HG03571 (cell line): Measurements from ENCODE around the gene SIGLEC7.

Experiments
- ATAC-seq: cut with Tn5 transposase; IDR thresholded peaks from one replicate; pipeline ENCODE4 v1.9.1; 2021; ENCODE audit not compliant: unreplicated experiment

The SIGLEC7 gene

DNA sequence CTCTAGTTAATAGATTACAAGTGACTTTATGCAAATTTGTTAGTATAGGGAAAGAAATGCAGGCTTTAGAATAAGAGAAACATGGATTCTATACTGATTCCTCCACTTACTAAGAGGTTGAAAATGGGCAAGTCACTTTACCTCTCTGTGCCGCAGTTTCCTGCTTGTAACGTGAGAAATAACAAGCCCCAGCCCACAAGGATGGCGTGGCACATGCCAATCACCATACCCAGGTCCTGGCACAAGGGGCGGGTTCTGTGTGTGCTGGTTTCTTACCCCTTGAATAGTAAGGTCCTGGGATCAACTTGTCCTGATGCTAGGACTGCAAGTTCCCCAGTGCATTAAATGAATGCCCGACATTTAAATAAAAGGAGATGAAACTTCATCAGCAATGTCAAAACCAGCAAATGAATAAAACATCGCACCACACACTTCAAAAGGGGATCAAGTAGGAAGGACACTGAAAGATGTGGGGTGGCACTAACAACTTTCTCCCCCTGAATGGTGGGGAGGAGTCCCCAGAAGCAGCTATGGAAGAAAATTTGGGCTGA is 25.3 kb upstream of the SIGLEC7 start:
- ATAC-seq, result no peak

- no peak for ATAC-seq
Observed at GRCh38 chr19:51119101-51119500, 23.0 kb upstream of the SIGLEC7 start.

DNA sequence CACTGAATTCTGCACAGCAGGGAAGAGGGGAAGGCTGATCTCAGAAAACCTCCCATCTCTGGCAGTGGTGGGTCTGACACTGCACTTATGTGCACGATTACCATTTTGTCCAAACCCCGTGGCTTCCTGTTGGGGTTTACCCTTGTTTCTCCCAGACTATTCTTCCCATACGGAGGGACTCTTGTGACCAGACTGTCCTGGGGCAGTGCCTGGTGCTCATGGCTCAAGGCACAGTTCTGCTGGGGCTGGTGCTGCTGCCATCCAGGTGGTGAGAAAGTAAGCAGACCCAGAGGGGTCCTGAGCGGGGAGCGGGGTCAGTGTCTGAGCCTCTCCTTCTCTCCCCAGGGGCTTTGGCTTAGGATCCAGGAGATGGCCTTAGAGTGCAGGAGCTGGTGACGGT is 22.5 kb upstream of the SIGLEC7 start:
- ATAC-seq, result no peak

DNA sequence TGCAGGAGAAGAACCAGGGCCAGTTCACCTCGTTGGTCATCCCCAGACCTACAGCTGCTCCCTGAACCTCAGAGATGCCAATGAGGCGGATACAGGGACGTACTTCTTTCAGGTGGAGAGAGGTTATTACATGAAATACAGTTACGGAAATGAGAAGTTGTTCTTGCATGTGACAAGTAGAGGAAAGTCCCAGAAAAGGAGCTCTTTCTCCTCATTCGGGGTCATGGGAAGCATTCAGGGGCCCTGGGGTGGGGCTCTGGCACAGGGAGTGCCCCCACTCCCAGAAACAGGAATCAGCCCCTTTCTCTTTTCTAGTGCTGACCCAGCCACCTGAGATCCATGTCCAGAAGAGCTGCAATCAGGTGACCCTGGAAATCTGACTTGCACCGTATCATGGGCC is 21.9 kb upstream of the SIGLEC7 start:
- ATAC-seq, result no peak

DNA sequence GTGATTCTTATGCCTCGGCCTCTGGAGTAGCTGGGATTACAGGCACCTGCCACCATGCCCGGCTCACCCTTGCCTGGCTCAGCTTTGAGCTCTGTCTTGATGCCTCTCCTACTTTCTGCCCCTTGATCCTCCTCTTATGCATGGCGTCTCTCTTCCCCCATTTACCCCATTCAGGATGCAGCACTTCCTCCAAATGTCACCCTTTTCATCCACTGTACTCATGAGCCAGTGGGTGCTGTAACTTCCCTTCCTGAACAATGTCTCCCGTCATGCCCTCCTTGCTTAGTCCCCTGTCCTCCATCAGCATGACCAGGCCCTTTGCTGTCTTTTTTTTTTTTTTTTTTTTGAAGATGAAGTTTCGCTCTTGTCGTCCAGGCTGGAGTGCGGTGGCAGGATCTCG is 20.8 kb upstream of the SIGLEC7 start:
- no peak for ATAC-seq

DNA sequence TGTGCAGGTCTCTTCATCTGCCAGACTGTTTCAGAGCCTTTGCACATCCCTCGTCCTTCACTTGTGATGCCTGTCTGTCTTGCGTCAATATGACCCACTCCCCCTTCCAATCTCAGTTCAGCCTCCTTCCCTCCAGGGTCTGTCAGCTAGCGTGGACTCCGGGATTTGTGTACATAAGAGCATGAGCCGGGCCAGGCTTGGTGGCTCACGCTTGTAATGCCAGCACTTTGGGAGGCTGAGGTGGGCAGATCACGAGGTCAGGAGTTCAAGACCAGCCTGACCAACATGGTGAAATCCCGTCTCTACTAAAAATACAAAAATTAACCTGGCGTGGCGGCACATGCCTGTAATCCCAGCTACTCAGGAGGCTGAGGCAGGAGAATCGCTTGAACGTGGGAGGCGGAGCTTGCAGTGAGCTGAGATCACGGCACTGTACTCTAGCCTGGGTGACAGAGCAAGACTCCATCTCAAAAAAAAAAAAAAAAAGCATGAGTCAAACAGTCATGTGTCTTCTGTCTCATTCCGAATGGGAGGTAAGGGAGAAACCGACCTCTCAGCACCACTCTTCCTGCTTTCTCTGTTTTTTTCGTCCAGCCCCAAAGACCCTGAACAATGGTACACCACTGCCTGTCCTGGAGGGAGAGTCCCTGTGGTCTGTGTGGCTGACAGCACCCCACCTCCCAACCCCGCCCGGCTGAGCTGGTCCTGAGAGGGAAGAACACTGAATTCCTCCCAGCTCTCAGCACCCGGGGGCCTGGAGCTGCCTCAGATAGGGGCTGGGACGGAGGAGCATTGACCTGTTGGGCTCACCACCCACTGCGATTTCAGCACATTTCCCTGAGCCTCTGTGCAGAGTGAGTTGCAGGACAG is 19.8 kb upstream of the SIGLEC7 start:
- no peak for ATAC-seq

DNA sequence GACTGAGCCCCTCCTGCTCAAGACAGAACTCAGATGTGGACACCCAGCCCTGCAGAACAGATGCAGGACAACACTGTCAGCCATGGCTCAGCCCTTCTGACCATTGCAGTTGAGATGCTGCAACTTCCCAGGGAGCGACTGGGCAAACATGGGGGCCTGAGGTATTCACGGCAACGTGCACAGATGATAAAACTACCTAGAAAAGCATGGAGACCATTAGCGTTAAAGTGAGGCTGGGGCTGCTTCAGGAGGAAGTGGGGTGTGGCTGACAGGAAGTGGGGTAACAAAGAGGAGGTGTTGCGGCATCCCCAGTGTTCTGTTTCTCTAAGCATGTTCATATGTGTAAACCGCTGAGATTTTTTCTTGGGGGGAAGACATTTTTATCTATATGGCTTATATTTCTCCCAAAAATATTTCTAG is 18.7 kb upstream of the SIGLEC7 start:
- ATAC-seq, result no peak

DNA sequence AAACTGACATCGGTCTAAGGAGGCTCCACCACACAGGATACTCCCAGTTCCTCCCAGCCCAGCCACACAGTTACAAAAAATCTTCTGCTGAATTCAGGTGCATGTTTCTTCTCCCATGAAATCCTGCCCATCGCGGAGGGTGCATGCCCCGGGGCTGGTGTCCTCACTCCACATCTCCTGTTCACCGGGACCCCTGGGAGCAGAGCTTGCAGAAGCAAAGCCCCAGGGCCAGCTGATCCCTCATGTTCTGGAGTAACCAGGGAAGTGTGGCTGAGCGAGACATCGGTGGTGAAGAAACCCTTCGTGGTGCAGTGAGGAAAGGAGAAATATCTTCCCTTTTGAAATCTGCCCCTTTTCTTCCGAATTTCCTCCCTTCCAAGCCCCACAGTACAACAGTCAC is 18.3 kb upstream of the SIGLEC7 start:
- ATAC-seq, result no peak

DNA sequence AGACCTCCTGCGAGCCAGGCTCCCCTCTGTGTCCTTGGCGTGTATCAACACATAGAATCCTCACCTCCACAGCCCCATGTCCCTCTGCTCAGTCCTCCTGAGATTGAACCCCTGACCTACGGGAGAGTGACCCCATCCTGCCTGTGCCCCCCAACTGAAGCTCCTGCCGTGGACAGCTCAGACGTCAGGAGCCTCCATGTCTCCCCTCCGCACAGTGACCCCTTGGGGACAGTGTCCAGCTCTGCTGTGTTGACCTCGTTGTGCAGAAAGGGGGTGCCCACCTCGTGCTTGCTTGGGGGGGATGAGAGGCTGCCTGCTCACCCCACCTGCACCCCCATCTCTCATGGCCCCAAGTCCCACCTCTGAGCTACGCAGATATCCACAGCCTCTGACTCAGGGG is 17.9 kb upstream of the SIGLEC7 start:
- ATAC-seq, result no peak

- ATAC-seq, result no peak
Observed at GRCh38 chr19:51124729-51125128, 17.4 kb upstream of the SIGLEC7 start, which contains the start of gene SIGLEC9. TSS of gene SIGLEC9 (plus strand) at chr19:51124906. CDS start at chr19:51124975, 69 bp downstream.

- no peak for ATAC-seq
Observed at GRCh38 chr19:51125421-51126075, 16.6 kb upstream of the SIGLEC7 start.

GRCh38 chr19:51127032-51127431 is 15.1 kb upstream of the SIGLEC7 start:
- ATAC-seq, result no peak

GRCh38 chr19:51127755-51128154 is 14.3 kb upstream of the SIGLEC7 start:
- no peak for ATAC-seq

DNA sequence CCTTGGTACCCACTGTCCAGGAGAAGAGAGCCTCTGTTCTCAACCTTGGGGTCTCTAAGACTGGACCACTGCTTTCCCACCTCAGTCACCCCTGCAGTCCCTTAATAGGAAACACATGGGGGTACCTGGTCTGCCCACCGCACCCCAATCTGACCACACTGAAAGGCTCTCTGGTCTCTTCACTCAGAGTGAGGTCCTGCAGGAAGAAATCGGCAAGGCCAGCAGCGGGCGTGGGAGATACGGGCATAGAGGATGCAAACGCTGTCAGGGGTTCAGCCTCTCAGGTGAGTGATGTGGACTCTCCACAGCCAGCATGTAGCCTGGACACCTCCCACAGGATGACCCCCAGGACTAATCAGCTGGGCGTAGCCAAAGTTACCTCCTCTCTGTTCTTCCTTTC is 13.9 kb upstream of the SIGLEC7 start:
- no peak for ATAC-seq

DNA sequence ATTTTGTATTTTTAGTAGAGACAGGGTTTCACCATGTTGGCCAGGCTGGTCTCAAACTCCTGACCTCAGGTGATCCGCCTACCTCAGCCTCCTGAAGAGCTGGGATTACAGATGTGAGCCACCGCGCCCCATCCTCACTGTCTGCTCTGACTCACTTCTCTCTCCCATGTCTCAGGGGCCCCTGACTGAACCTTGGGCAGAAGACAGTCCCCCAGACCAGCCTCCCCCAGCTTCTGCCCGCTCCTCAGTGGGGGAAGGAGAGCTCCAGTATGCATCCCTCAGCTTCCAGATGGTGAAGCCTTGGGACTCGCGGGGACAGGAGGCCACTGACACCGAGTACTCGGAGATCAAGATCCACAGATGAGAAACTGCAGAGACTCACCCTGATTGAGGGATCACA is 12.4 kb upstream of the SIGLEC7 start:
- no peak for ATAC-seq

DNA sequence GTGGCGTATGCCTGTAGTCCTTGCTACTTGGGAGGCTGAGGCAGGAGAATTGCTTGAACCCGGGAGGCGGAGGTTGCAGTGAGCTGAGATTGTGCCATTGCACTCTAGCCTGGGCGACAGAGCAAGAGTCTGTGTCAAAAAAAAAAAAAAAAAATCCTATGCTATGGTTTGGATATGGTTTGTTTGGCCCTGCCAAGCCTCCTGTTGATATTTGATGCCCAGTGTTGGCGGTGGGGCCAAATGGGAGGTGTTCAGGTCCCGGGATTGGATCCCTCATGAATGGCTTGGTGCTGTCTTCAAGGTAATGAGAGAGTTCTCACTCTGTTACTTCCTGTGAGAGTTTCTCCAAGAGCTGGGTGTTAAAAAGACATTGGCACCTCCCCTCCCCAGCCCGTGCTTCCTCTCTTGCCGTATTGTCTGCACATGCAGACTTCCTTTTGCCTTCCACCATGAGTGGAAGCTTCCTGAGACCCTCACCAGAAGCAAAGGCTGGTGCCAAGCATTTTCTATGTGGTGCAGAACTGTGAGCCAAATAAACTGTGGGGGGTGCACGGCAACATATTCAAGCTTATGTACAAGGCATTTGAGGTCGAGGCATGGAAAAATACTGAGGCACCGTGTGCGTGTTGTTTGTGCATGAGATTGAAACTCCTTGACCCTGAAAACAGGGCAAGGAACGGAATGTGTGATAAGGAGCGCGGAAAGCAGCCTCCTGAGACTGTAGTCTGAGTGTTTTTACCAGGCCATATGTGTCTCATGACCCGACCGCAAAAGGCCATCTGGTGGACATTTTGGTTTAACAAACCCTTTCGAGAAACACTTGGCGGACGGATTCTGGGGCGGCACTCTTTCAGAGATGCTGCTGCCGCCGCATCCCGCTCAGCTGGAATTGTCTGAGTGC is 10.1 kb upstream of the SIGLEC7 start:
- no peak for ATAC-seq

DNA sequence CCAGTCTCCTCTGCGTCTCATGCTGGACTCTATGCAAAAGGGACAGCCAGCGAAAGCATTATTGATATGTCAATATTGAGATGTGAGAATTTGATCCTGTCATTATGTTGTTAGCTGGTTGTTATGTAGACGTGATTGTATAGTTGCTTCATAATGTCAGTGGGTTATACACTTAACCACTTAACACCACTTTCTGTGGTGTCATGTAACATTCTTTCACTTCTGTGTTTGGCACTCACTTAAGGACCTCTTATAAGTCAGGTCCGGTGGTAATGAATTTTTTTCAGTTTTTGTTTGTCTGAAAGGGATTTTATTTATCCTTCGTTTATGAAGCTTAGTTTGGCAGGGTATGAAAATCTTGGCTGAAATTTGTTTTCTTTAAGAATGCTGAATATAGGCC is 7.1 kb upstream of the SIGLEC7 start:
- ATAC-seq, result no peak

DNA sequence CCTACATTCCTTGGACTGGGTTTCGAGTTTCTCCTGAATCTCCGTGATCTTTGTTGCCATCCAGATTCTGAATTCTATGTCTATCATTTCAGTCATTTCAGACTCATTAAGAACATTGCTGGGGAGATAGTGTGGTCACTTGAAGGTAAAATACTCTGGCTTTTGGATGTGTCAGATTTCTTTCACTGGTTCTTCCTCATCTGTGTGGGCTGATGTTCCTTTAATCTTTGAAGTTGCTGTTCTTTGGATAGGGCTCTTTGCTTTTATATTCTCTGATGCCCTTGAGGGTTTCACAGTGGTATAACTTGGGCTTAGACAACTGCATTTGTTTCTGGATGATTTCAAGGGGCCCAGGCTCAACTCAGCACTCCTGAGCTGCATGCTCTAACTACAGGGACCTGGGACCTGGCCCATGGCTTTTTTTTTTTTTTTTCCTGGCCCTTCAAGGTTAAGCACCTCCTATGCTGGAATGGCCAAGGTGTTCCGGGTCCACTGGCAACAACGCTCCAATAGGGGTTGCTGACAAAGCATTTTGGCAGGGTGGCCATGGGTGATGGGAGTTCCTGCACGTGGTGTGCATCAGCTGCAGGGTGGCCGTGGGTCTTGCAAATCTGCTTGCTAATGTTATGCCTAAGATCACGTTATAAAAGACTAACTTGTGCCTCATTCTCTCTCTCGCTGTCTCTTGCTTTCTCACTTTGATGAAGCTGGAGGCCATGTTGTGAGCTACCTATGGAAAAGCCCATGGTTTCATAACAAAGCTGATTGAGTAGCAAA is 5.9 kb upstream of the SIGLEC7 start:
- ATAC-seq, result no peak

- ATAC-seq, result no peak
Observed at GRCh38 chr19:51136851-51137551, 5.1 kb upstream of the SIGLEC7 start.
